K562 (cell line): ENCODE results near the gene MYCBPAP. TPM values are rescaled to one million over a fixed set of nuclear protein-coding genes. Genes with fewer than 3 reads are reported as not detected.

Source experiments
- ATAC-seq: fragments of 200-7000 bp; cut with Tn5 transposase; 3 replicates; pipeline ENCODE4 v1.9.1; 2020; ENCODE audit warnings: moderate library complexity
- BruUV-seq: library from RNA; stranded (reverse); fragments of 400-500 nt; replicated peaks from 2 replicates; lab custom pipeline; 2021; lab: Mats Ljungman, UMichigan
- CTCF ChIA-PET: fragments of 300-600 bp; formaldehyde crosslinking; extraction: SDS; loops from one replicate; lab custom pipeline; 2021; ENCODE audit warnings: low intra/inter-chr PET ratio; lab: Yijun Ruan, JAX
- POLR2A ChIA-PET: fragments of 300-600, 350-650 bp; sonication (Branson Sonifier 250); formaldehyde crosslinking; extraction: SDS; loops from one replicate; lab custom pipeline; 2021; ENCODE audit warnings: antibody characterized with exemption, inconsistent platforms; lab: Yijun Ruan, JAX
- DNase-seq, 4 experiments: peaks; one replicate each; pipeline versions ENCODE4 v3.0.0 to v3.0.0-alpha.2; 2011 to 2018; ENCODE audit warnings: low spot score in 3 of 4, mixed read lengths in 3 of 4; ENCODE audit errors: extremely low read depth in 1 of 4
- FAIRE-seq: peaks from 2 replicates; lab custom pipeline; 2011; peaks lifted over from hg19 to GRCh38; lab: Jason Lieb, UNC
- H2AFZ ChIP-seq: 2 replicates; pipeline ENCODE4 v1.6.0; 2011; ENCODE audit warnings: low read depth, low read length, control low read depth, inconsistent platforms
- H3K27ac ChIP-seq: fragments of 200-600 bp; 3 replicates; pipeline ENCODE4 v1.8.0; 2011; ENCODE audit warnings: low read depth, mild to moderate bottlenecking, control low read depth, inconsistent platforms, low read length, moderate library complexity, mixed read lengths; ENCODE audit errors: extremely low read depth
- H3K27me3 ChIP-seq, 2 experiments: fragments of 300-600 bp in 1 of 2; 2 replicates in 1 of 2; 3 replicates in 1 of 2; pipeline versions ENCODE4 v1.6.0 to v1.8.0; 2011; ENCODE audit warnings: inconsistent platforms in 2 of 2, low read length in 2 of 2, mild to moderate bottlenecking in 1 of 2, mixed read lengths in 1 of 2, moderate library complexity in 1 of 2; ENCODE audit not compliant: control insufficient read depth in 2 of 2, insufficient read depth in 2 of 2
- H3K36me3 ChIP-seq: fragments of 300-600 bp; 3 replicates; pipeline ENCODE4 v1.8.0; 2011; ENCODE audit warnings: mild to moderate bottlenecking, low read length, inconsistent platforms; ENCODE audit not compliant: control insufficient read depth, insufficient read depth
- H3K4me1 ChIP-seq, 2 experiments: fragments of 200-600 bp in 1 of 2; replicated peaks in 1 of 2; 2 replicates in 1 of 2; 3 replicates in 1 of 2; pipeline versions ENCODE4 v1.5.1 to v1.8.0; 2011; ENCODE audit warnings: inconsistent platforms in 2 of 2, low read length in 2 of 2, mild to moderate bottlenecking in 1 of 2, mixed read lengths in 1 of 2, moderate library complexity in 1 of 2; ENCODE audit not compliant: control insufficient read depth in 2 of 2, insufficient read depth in 2 of 2
- H3K4me2 ChIP-seq: 2 replicates; pipeline ENCODE4 v1.6.1; 2011; ENCODE audit warnings: low read length, control low read depth, inconsistent platforms, mixed read lengths; ENCODE audit not compliant: insufficient read depth
- H3K4me3 ChIP-seq: fragments of 200-600 bp; sonication (generic), shearing (Covaris generic); 2 replicates; pipeline ENCODE4 v1.5.1; 2016; ENCODE audit warnings: control low read depth, inconsistent platforms
- H3K79me2 ChIP-seq: fragments of 200-600 bp; 3 replicates; pipeline ENCODE4 v1.8.0; 2011; ENCODE audit warnings: low read length, inconsistent platforms; ENCODE audit not compliant: control insufficient read depth, insufficient read depth
- H3K9ac ChIP-seq, 2 experiments: 2 replicates each; pipeline versions ENCODE4 v1.6.0 to v1.6.1; 2011; ENCODE audit warnings: low read depth in 2 of 2, low read length in 2 of 2, control low read depth in 1 of 2, inconsistent platforms in 1 of 2, mild to moderate bottlenecking in 1 of 2, mixed read lengths in 1 of 2; ENCODE audit not compliant: insufficient read depth in 1 of 2
- H3K9me1 ChIP-seq: one replicate; pipeline ENCODE4 v1.6.0; 2011; ENCODE audit warnings: inconsistent platforms, mild to moderate bottlenecking, low read length, moderate library complexity; ENCODE audit not compliant: control insufficient read depth, insufficient read depth
- H3K9me3 ChIP-seq: replicated peaks from 2 replicates; pipeline ENCODE4 v1.5.1; 2011; ENCODE audit warnings: low read depth, low read length, inconsistent platforms; ENCODE audit not compliant: control insufficient read depth, insufficient read depth
- H4K20me1 ChIP-seq: replicated peaks from 2 replicates; pipeline ENCODE4 v1.6.1; 2011; ENCODE audit warnings: low read length, inconsistent platforms, mixed read lengths; ENCODE audit not compliant: control insufficient read depth, insufficient read depth
- ADNP ChIP-seq: fragments of 200-800 bp; sonication (Bioruptor generic); IDR thresholded peaks from 2 replicates; pipeline ENCODE4 v1.6.1; 2016; ENCODE audit warnings: missing genetic modification characterization, missing compliant biosample characterization
- ATF7 ChIP-seq: fragments of 450-650 bp; IDR thresholded peaks from 2 replicates; pipeline ENCODE4 v1.7.1; 2014; ENCODE audit warnings: mild to moderate bottlenecking, moderate library complexity
- BCOR ChIP-seq: fragments of 450-650 bp; IDR thresholded peaks from 2 replicates; pipeline ENCODE4 v1.6.1; 2016
- ELF1 ChIP-seq: fragments of 200-800 bp; sonication (Bioruptor generic); IDR thresholded peaks from 2 replicates; pipeline ENCODE4 v1.6.1; 2016; ENCODE audit warnings: missing genetic modification characterization, missing compliant biosample characterization
- MYBL2 ChIP-seq, 2 experiments: fragments of 450-650 bp in 1 of 2; sonication (generic) in 1 of 2; formaldehyde crosslinking in 1 of 2; IDR thresholded peaks; 2 replicates each; pipeline versions ENCODE4 v1.6.1 to v1.8.1; 2017 to 2022; ENCODE audit warnings: borderline replicate concordance in 1 of 2, inconsistent platforms in 1 of 2, low read depth in 1 of 2, mild to moderate bottlenecking in 1 of 2, missing genetic modification reagents in 1 of 2, moderate library complexity in 1 of 2
- NR2C1 ChIP-seq, 2 experiments: fragments of 450-650 bp; IDR thresholded peaks; 2 replicates each; pipeline ENCODE4 v1.6.1; 2017; ENCODE audit warnings: mild to moderate bottlenecking in 2 of 2, antibody characterized with exemption in 1 of 2, inconsistent platforms in 1 of 2, missing compliant biosample characterization in 1 of 2, missing genetic modification characterization in 1 of 2
- PTTG1 ChIP-seq: fragments of 450-650 bp; IDR thresholded peaks from 2 replicates; pipeline ENCODE4 v1.6.1; 2016; ENCODE audit warnings: low read depth, mild to moderate bottlenecking, missing genetic modification characterization, missing compliant biosample characterization
- RBM25 ChIP-seq: fragments of 200-400 bp; formaldehyde crosslinking; IDR thresholded peaks from 2 replicates; pipeline ENCODE4 v1.6.1; 2018; ENCODE audit warnings: low read length, low read depth, moderate library complexity; ENCODE audit not compliant: severe bottlenecking
- SMARCE1 ChIP-seq: fragments of 450-650 bp; IDR thresholded peaks from 2 replicates; pipeline ENCODE4 v1.7.1; 2016; ENCODE audit warnings: mild to moderate bottlenecking
- TAF15 ChIP-seq: fragments of 200-400 bp; formaldehyde crosslinking; IDR thresholded peaks from 2 replicates; pipeline ENCODE4 v1.6.1; 2017; ENCODE audit warnings: mild to moderate bottlenecking, low read depth, low read length, moderate library complexity
- ZFP1 ChIP-seq: fragments of 450-650 bp; formaldehyde crosslinking; IDR thresholded peaks from 2 replicates; pipeline ENCODE4 v1.4.0; 2020; ENCODE audit warnings: mild to moderate bottlenecking, mixed read lengths
- ZNF175 ChIP-seq: fragments of 200-800 bp; sonication (Bioruptor generic); IDR thresholded peaks from 2 replicates; pipeline ENCODE4 v1.6.1; 2016; ENCODE audit warnings: low read depth, mild to moderate bottlenecking, missing genetic modification characterization, missing compliant biosample characterization
- ZNF695 ChIP-seq: fragments of 450-650 bp; formaldehyde crosslinking; IDR thresholded peaks from 2 replicates; pipeline ENCODE4 v1.4.0; 2020; ENCODE audit warnings: mild to moderate bottlenecking, moderate library complexity
- whole genome bisulfite sequencing: fragments of 100-300 bp; shearing (Covaris generic); methylation state at CpG from one replicate; pipeline ENCODE4 v1.1.6; 2016; ENCODE audit warnings: low coverage, mixed read lengths; ENCODE audit not compliant: insufficient coverage; ENCODE audit errors: missing lambda C conversion rate; 5-methylcytosine and 5-hydroxymethylcytosine counted together
- in situ Hi-C: fragments of 300-500 bp; cut with MboI; formaldehyde crosslinking; loops from 4 replicates; pipeline ENCODE4 v1.15.0; 2018; ENCODE audit warnings: inconsistent platforms, mixed read lengths
- intact Hi-C: fragments of 100-400 bp; cut with micrococcal nuclease; formaldehyde crosslinking; loops from 2 replicates; pipeline ENCODE4 v1.14.2; 2022
- polyA plus RNA-seq, 8 experiments: library from polyadenylated mRNA; depleted of rRNA in 4 of 8; stranded (reverse) in 5 of 8; unstranded in 3 of 8; fragments of >200 nt; fragmentation: Nextera tagmentation in 2 of 8; fragmentation: Illumina TruSeq in 1 of 8; extraction: Ambion mirVana in 2 of 8; extraction: Trizol in 1 of 8; gene quantifications; 2 replicates each; pipeline versions ENCODE4 v1.2.1 to v1.2.3, GENCODE V29; 2011 to 2014; ENCODE audit warnings: inconsistent platforms in 1 of 8, missing spikeins in 1 of 8
- total RNA-seq, 7 experiments: library from RNA; depleted of rRNA in 6 of 7; stranded (reverse); fragments of >200 nt in 6 of 7; fragmentation: Illumina TruSeq in 2 of 7; extraction: Trizol in 2 of 7; gene quantifications; 2 replicates each; pipeline versions ENCODE4 v1.2.1 to v1.2.3, GENCODE V29; 2011 to 2021; ENCODE audit warnings: low replicate concordance in 1 of 7
- TF ChIP-seq, protein P1 (sequence below): fragments of 250-450 bp; sonication (Bioruptor Pico); IDR thresholded peaks from 2 replicates; pipeline ENCODE4 v1.5.1; 2021; ENCODE audit warnings: mild to moderate bottlenecking
- TF ChIP-seq, protein P2 (sequence below): sonication (generic); formaldehyde crosslinking; IDR thresholded peaks from 2 replicates; pipeline ENCODE4 v1.8.1; 2022; ENCODE audit warnings: missing genetic modification reagents

MYCBPAP gene
- total and polyA plus RNA-seq, 9 of the 15 experiments (the other 6 are each of a cell fraction or from before 2014, with no cell fraction given), result not detected

DNA sequence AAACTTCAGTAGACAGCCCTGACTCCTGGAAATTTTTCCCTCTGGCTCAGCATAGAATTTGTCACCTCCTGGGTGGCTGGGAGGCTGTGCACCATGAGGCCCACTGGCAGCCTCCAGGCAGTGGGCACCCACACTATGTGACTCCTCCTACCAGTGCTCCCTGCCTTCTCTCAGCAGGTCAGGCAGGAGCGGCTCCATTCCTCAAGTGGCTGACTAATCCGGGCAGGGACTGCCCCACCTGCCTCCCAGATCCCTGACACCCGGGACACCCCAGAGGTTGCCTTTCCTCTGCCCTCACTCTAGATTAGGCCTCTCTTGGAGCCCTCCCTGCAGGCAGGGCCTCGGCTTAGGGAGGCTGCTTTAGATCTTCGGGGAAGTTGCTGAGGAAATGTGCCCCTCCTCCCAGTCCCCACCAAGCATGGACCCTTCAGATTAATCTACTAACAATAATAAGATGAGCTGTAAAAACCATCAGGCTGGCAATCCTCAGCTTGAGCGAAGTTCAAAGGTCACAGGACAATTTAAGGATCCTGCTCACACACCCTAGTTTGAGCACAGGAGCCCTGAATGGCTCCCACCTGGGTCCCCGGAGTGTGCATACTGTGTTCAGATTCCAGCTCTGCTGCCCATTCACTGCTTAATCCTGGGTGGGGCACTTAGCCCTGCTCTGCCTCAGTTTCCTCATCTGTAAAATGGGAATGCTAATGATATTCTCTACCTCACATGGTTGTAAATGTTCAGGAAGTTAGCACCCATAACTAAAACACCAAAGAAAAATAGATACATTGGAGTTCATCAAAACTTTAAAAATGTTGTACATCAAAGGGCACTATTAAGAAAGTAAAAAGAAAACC, 10.0 kb upstream of the MYCBPAP start:
- in situ Hi-C loops, result no loop called here

More for the DNA sequence above, 10.0 kb upstream of the MYCBPAP start:
- Histone ChIP-seq H3K9me1 (no peaks in the 10 kb centered on the region), H3K9me3 (no peaks in the 10 kb centered on the region), H3K9ac (no peak overlapping the region), H3K27ac (no peak overlapping the region), H3K4me3 (no peak overlapping the region), H3K4me1 (no peaks in the 10 kb centered on the region; a peak in 2 of 5 replicates), H2AFZ (no peak overlapping the region), H3K79me2 (no peaks in the 10 kb centered on the region), H3K36me3 (no peaks in the 10 kb centered on the region), H3K27me3 (peaks cover 8 to 10% of the 10 kb centered on the region in 2 experiments; a peak in 3 of 5 replicates), H3K4me2 (no peak overlapping the region), H4K20me1 (0 out of 2 replicates have a peak, but pooled peaks cover 3% of the 10 kb centered on the region)
- ATAC-seq (no peak), FAIRE-seq (no peak), DNase-seq (no peak)
- WGBS, result 22% methylated on average over 7 of the region's 7 CpGs
- CTCF ChIA-PET, result interaction anchor here (0.6 kb wide), 1 partner anchor 324 kb away, joined by 3 read pairs; no protein-coding TSS in a partner anchor
- POLR2A ChIA-PET, result no interaction called here
- intact Hi-C loops, result no loop called here
- no TSS peak for BruUV-seq
- TF ChIP-seq TAF15 (no peak), ATF7 (no peak), RBM25 (peak; percentile 71), ELF1 (no peak), MYBL2 (IDR thresholded peaks at IDR 0.05; ENCODE audit: low read depth) (no peak), MYBL2 (CRISPR knock-in tag; IDR thresholded peaks at IDR 0.05; ENCODE audit: borderline replicate concordance) (no peak), NR2C1 (IDR thresholded peaks at IDR 0.05) (no peak), NR2C1 (tag; IDR thresholded peaks at IDR 0.05) (peak; percentile 35; the same call in 1 of the 2 replicates), BCOR (peak; percentile 23; the same call in 1 of the 2 replicates), SMARCE1 (no peak), PTTG1 (tag) (no peak), ZNF695 (CRISPR knock-in tag) (no peak), ADNP (tag) (peak; percentile 37; the same call in 1 of the 2 replicates), ZNF175 (CRISPR knock-in tag) (no peak), ZFP1 (no peak)
- TF ChIP-seq, protein P1, sequence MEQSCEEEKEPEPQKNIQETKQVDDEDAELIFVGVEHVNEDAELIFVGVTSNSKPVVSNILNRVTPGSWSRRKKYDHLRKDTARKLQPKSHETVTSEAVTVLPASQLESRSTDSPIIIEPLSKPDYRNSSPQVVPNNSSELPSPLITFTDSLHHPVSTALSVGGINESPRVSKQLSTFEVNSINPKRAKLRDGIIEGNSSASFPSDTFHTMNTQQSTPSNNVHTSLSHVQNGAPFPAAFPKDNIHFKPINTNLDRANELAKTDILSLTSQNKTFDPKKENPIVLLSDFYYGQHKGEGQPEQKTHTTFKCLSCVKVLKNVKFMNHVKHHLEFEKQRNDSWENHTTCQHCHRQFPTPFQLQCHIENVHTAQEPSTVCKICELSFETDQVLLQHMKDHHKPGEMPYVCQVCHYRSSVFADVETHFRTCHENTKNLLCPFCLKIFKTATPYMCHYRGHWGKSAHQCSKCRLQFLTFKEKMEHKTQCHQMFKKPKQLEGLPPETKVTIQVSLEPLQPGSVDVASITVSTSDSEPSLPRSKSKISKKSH (CRISPR knock-in tag), result no peak
- TF ChIP-seq, protein P2, sequence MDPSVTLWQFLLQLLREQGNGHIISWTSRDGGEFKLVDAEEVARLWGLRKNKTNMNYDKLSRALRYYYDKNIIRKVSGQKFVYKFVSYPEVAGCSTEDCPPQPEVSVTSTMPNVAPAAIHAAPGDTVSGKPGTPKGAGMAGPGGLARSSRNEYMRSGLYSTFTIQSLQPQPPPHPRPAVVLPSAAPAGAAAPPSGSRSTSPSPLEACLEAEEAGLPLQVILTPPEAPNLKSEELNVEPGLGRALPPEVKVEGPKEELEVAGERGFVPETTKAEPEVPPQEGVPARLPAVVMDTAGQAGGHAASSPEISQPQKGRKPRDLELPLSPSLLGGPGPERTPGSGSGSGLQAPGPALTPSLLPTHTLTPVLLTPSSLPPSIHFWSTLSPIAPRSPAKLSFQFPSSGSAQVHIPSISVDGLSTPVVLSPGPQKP (CRISPR knock-in tag), result no peak
